Activated CD4-positive, alpha-beta T cell treated with anti-CD3 and anti-CD28 coated beads for 36 hours (primary cell): Measurements from ENCODE around the gene COL1A1. TPM values are rescaled to one million over a fixed set of nuclear protein-coding genes. Genes with fewer than 3 reads are reported as not detected.
A peak's percentile ranks its signal among the peaks of the same experiment; 100 is the strongest.

Source experiments
- ATAC-seq: fragments of 200-7000 bp; cut with Tn5 transposase; one replicate; pipeline ENCODE4 v1.10.0; 2021; ENCODE audit warnings: mild to moderate bottlenecking, moderate library complexity
- CTCF ChIA-PET: fragments of 350-600 bp; sonication (Branson Sonifier 250); formaldehyde crosslinking; loops from one replicate; lab custom pipeline; 2021; ENCODE audit warnings: antibody characterized with exemption; lab: Charles Lee
- POLR2A ChIA-PET: fragments of 350-600 bp; sonication (Branson Sonifier 250); formaldehyde crosslinking; loops from one replicate; lab custom pipeline; 2021; ENCODE audit warnings: antibody characterized with exemption, inconsistent platforms; lab: Charles Lee
- DNase-seq: peaks from one replicate; pipeline ENCODE4 v3.0.0-alpha.2; 2020
- H3K27ac Mint-ChIP-seq: one replicate; pipeline ENCODE4 v1.8.0; 2021; ENCODE audit warnings: mixed read lengths
- H3K27me3 Mint-ChIP-seq: one replicate; pipeline ENCODE4 v1.8.0; 2021; ENCODE audit warnings: mixed read lengths
- H3K36me3 Mint-ChIP-seq: one replicate; pipeline ENCODE4 v1.8.0; 2021; ENCODE audit warnings: low read depth, mixed read lengths
- H3K4me1 Mint-ChIP-seq: one replicate; pipeline ENCODE4 v1.8.0; 2021; ENCODE audit warnings: mixed read lengths
- H3K4me3 Mint-ChIP-seq: one replicate; pipeline ENCODE4 v1.8.0; 2021; ENCODE audit warnings: mild to moderate bottlenecking, moderate library complexity, mixed read lengths
- H3K9me3 Mint-ChIP-seq: one replicate; pipeline ENCODE4 v1.8.0; 2021; ENCODE audit warnings: low read depth, mixed read lengths
- intact Hi-C, 2 experiments: fragments of 100-400 bp; cut with DNase I in 1 of 2; cut with micrococcal nuclease in 1 of 2; formaldehyde crosslinking; loops; one replicate each; pipeline versions ENCODE4 v1.14.2 to v1.15.1; 2022 to 2024; cut with DNase I, micrococcal nuclease
- total RNA-seq, 2 experiments: library from RNA; stranded (reverse); gene quantifications; one replicate each; pipeline ENCODE4 v1.2.3, GENCODE V29; 2021

The COL1A1 gene
- total RNA-seq, 2 experiments from 2014 or later, result 0.55 to 0.70 TPM

- H3K27ac Mint-ChIP-seq, result no peak overlapping the region
- CTCF ChIA-PET, result interaction anchor here (0.6 to 6.4 kb wide), 9 partner anchors 11 to 119 kb away, joined by 3 to 90 read pairs (median 4); partner anchors contain the start of genes COL1A1, PDK2 and TMEM92
- peaks cover 16% of the 10 kb centered on the region for H3K4me1 Mint-ChIP-seq
- peak; percentile 81 for DNase-seq
- no peaks in the 10 kb centered on the region for H3K9me3 Mint-ChIP-seq
- no peak overlapping the region for H3K4me3 Mint-ChIP-seq
- POLR2A ChIA-PET, result interaction anchor here (0.7 to 0.9 kb wide), 2 partner anchors 12 to 44 kb away, joined by 3 read pairs; partner anchors contain the start of gene COL1A1
- peak; percentile 99 for ATAC-seq
- intact Hi-C loops, result no loop called here
- peaks cover 4% of the 10 kb centered on the region for H3K27me3 Mint-ChIP-seq
- H3K36me3 Mint-ChIP-seq, result no peaks in the 10 kb centered on the region
Measured at GRCh38 chr17:50213026-50214022, 11.9 kb upstream of the COL1A1 start.

GRCh38 chr17:50212121-50212843, 10.9 kb upstream of the COL1A1 start:
- ChIA-PET POLR2A (interaction anchor here (0.7 to 0.9 kb wide), 2 partner anchors 11 to 45 kb away, joined by 3 read pairs; partner anchors contain the start of gene COL1A1), CTCF (interaction anchor here (0.6 to 6.4 kb wide), 8 partner anchors 10 to 118 kb away, joined by 3 to 90 read pairs (median 4); partner anchors contain the start of genes COL1A1, PDK2 and TMEM92)
- Mint-ChIP-seq H3K36me3 (no peaks in the 10 kb centered on the region), H3K4me1 (peaks cover 16% of the 10 kb centered on the region), H3K27me3 (peaks cover 12% of the 10 kb centered on the region), H3K27ac (no peak overlapping the region), H3K9me3 (no peaks in the 10 kb centered on the region), H3K4me3 (no peak overlapping the region)
- ATAC-seq, result no peak
- intact Hi-C loops, result no loop called here
- no peak for DNase-seq

DNA sequence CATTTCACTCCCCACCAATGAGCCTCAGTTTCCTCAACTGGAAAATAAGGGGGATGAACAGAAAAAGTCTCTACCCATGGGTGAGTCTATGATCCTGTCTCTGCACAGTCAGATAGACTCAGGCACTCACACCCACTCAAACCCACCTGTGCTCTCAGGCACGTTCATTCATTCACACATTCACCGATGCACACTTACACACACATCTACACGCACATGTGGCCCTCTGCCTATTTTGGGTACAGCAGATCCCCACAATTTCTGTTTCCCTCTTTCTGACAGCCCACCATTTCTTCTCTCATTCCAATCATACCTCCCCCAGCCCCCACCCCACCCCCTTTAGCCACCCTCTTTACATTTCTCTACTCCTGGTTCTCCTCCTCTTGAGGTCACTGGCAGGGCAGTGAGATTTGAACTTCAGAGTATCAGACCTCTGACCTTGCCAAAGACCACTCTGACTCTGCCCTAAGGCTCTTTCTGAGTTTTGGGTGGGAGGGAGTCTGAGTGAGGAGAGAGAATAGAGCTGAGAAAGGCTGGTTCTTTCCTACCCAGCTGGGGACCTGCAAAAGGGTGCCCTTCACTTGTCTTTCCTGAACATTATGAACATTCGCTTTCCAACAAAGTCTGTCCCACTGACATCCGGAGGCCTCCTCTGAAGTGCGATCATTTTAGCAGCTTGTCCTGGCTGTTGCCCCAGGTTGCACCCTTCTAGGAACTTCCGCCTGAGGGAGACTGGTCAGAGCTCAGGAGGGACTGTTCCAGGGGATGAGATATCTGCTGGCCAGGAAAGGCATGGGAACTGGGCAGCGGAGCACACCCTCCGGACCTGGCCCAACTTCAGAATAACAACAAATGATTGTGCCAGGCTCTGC, 10.1 kb upstream of the COL1A1 start:
- Mint-ChIP-seq H3K4me1 (peaks cover 19% of the 10 kb centered on the region), H3K4me3 (no peak overlapping the region), H3K9me3 (no peaks in the 10 kb centered on the region), H3K27me3 (peaks cover 17% of the 10 kb centered on the region), H3K36me3 (no peaks in the 10 kb centered on the region), H3K27ac (no peak overlapping the region)
- CTCF ChIA-PET, result interaction anchor here (0.6 to 6.4 kb wide), 4 partner anchors 9 to 86 kb away, joined by 3 to 90 read pairs (median 4); partner anchors contain the start of genes COL1A1 and TMEM92
- POLR2A ChIA-PET, result no interaction called here
- ATAC-seq (no peak), DNase-seq (no peak)
- intact Hi-C loops, result no loop called here

DNA sequence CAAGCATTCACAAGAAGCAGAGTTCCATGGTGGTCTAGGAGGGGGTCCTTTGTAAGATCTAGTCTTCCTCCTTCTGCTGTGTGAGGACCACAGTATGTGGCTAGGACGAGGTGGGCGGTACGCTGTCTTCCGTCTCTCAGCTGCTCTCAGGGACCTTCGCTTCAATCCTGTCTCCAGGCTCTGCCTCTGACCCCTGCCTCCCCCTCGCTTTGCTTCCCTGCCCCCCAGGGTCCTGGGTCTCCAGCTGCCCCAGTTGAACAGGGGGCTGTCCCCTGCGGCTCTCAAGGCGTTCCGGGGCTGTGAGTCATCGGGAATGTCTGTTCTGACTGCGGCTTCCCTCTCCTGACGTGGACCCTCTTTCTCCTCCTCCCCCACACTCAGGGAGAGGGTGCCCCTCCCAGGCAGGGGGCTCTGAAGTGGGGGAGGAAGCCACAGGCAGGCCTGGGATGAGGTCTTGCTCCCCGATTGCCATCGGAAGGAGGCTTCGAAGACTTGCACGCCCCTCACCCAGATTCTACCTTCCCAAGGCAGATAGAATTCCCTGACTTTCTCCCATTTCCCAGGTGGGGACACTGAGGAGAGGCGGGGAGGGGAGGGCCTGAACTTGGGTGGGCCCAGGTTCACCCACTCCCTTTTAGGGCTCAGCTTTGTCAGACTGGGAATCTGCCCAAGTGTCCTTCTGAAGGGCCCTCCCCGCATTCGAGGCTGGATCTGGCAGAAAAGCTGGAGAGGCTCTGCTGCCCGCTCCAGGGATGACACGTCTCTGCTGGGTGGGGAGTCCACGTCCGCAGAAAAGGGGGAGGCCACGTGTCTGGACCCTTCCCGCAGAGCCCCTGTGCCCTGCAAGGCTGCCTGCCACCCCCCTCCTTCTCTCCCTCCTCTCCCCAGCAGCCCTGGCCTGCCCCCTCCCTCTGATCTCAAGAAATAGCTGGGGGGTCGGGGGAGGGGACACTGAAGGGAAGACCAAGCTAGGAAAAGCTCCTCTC, 9.1 kb upstream of the COL1A1 start:
- H3K4me1 Mint-ChIP-seq, result peaks cover 19% of the 10 kb centered on the region
- H3K4me3 Mint-ChIP-seq, result no peak overlapping the region
- ChIA-PET CTCF (interaction anchor here (1.4 to 6.4 kb wide), 2 partner anchors 8 to 9 kb away, joined by 4 to 90 read pairs; partner anchors contain the start of gene COL1A1), POLR2A (no interaction called here)
- no peaks in the 10 kb centered on the region for H3K36me3 Mint-ChIP-seq
- ATAC-seq, result no peak
- intact Hi-C loops, result no loop called here
- no peak overlapping the region for H3K27ac Mint-ChIP-seq
- no peak for DNase-seq
- H3K9me3 Mint-ChIP-seq, result no peaks in the 10 kb centered on the region
- peaks cover 23% of the 10 kb centered on the region for H3K27me3 Mint-ChIP-seq

DNA sequence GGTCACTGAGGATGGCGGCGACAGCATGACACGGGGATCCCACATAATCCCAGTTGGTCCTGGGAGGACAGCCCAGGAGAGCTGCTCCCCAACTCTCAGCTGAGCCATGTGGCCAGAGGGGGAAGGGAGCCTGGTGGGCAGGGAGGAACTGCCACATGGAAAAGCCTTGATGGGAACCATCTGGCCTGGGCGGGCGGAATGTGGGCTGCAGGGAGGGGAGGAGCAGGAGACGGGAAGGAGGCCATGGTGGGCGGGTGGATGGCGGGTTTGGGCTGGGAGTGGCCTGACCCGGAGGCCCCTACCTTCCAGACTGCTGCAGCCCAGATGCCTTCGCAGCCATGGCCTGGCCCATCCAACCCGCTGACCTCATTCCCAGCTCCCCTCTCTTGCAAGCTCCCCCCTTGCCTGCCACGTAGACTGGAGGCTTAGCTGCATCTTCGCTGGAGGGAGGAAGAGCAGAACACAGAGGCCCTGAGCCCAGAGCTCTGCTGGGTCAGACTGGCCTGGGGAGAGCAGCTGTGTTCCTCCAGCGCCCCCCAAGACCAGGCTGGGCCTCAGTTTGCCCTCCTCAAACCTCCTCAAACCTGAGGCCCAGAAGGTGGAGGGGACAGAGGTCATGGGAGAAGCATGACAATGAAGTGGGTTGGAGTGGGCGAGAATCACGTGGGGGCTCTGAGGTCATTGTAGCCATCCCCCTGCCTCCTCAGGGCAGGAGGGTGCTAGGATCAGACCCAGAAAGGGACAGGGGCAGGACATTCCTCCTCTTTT, 8.2 kb upstream of the COL1A1 start:
- POLR2A ChIA-PET, result no interaction called here
- Mint-ChIP-seq H3K4me3 (no peak overlapping the region), H3K27me3 (peaks cover 31% of the 10 kb centered on the region), H3K27ac (no peak overlapping the region), H3K9me3 (no peaks in the 10 kb centered on the region), H3K4me1 (peaks cover 19% of the 10 kb centered on the region), H3K36me3 (no peaks in the 10 kb centered on the region)
- intact Hi-C loops, result no loop called here
- no peak for ATAC-seq
- DNase-seq, result no peak
- CTCF ChIA-PET, result interaction anchor here (0.6 to 1.4 kb wide), 5 partner anchors 8 to 117 kb away, joined by 3 to 4 read pairs (median 3); partner anchors contain the start of gene COL1A1

- H3K36me3 Mint-ChIP-seq, result no peaks in the 10 kb centered on the region
- ATAC-seq (no peak), DNase-seq (no peak)
- no peak overlapping the region for H3K4me3 Mint-ChIP-seq
- CTCF ChIA-PET, result interaction anchor here (0.6 to 1.4 kb wide), 7 partner anchors 8 to 196 kb away, joined by 3 to 4 read pairs (median 3); partner anchors contain the start of gene COL1A1
- POLR2A ChIA-PET, result no interaction called here
- intact Hi-C loops, result no loop called here
- peaks cover 19% of the 10 kb centered on the region for H3K4me1 Mint-ChIP-seq
- peaks cover 28% of the 10 kb centered on the region for H3K27me3 Mint-ChIP-seq
- no peaks in the 10 kb centered on the region for H3K9me3 Mint-ChIP-seq
- H3K27ac Mint-ChIP-seq, result no peak overlapping the region
Measured at GRCh38 chr17:50209133-50209471, 7.7 kb upstream of the COL1A1 start.

DNA sequence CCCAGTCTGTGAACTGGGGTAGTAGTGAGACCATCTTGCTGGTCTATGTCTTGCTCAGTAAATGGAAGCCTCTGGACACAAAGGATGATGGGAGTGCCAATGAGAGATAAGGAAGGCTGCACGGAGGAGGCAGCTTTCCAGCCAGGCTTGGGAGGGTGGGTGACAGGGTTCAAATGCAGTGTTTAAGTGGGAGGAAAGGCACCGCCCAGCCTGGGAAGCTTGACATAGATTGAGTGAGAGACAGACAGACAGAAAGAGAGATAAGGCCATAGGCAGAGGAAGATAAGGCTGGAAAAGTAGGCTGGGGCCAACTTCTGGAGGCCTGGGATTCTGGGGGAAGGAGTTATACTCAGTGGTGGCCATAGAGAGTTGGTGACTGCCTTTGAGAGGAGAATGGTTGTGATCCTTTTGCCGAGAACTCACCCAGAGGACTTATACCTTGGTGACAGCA, 7.2 kb upstream of the COL1A1 start:
- Mint-ChIP-seq H3K4me1 (peaks cover 19% of the 10 kb centered on the region), H3K27ac (no peak overlapping the region), H3K9me3 (no peaks in the 10 kb centered on the region), H3K27me3 (peaks cover 32% of the 10 kb centered on the region), H3K36me3 (no peaks in the 10 kb centered on the region), H3K4me3 (no peak overlapping the region)
- CTCF ChIA-PET, result interaction anchor here (0.6 to 1.4 kb wide), 6 partner anchors 7 to 196 kb away, joined by 3 to 6 read pairs (median 3); partner anchors contain the start of gene COL1A1
- DNase-seq (no peak), ATAC-seq (no peak)
- POLR2A ChIA-PET, result no interaction called here
- intact Hi-C loops, result no loop called here

GRCh38 chr17:50207792-50208567, 6.5 kb upstream of the COL1A1 start:
- no peak for DNase-seq
- Mint-ChIP-seq H3K4me3 (no peak overlapping the region), H3K4me1 (peaks cover 14% of the 10 kb centered on the region), H3K27me3 (peaks cover 33% of the 10 kb centered on the region), H3K9me3 (no peaks in the 10 kb centered on the region), H3K36me3 (no peaks in the 10 kb centered on the region), H3K27ac (no peak overlapping the region)
- ChIA-PET POLR2A (no interaction called here), CTCF (interaction anchor here (1.1 to 1.3 kb wide), 3 partner anchors 29 to 89 kb away, joined by 3 to 6 read pairs (median 4); no protein-coding TSS in a partner anchor)
- intact Hi-C loops, result no loop called here
- ATAC-seq, result no peak
